Uterus (tissue), 4 donors: ENCODE results near the gene HSPA1L. TPM values are rescaled to one million over a fixed set of nuclear protein-coding genes. Genes with fewer than 3 reads are reported as not detected.
"Not testable (repeated sequence)": the region's sequence is repeated elsewhere in the genome, so short reads cannot be mapped to it uniquely, and the experiment has no call there.

ENCODE experiments used
- DNase-seq, 2 donors: peaks; one replicate each; pipeline ENCODE4 v3.0.0-alpha.2; 2019 to 2020
- H3K27ac ChIP-seq, 2 donors: fragments of 200-600 bp; sonication (generic); 1 replicate in 1 of 2; 2 replicates in 1 of 2; pipeline ENCODE4 v1.5.1; 2016 to 2018
- H3K27me3 ChIP-seq, 2 donors: fragments of 200-600 bp; sonication (generic); one replicate each; pipeline ENCODE4 v1.5.1; 2018 to 2019; ENCODE audit warnings: control low read depth in 1 of 2
- H3K36me3 ChIP-seq, 2 donors: fragments of 200-600 bp; sonication (generic); one replicate each; pipeline ENCODE4 v1.5.1; 2019; ENCODE audit warnings: control low read depth in 1 of 2
- H3K4me1 ChIP-seq, 2 donors: fragments of 200-600 bp; sonication (generic); one replicate each; pipeline ENCODE4 v1.5.1; 2018 to 2019; ENCODE audit warnings: control low read depth in 1 of 2
- H3K4me3 ChIP-seq, 2 donors: fragments of 200-600 bp; sonication (generic); 1 replicate in 1 of 2; 2 replicates in 1 of 2; pipeline ENCODE4 v1.5.1; 2018 to 2019; ENCODE audit warnings: mild to moderate bottlenecking in 1 of 2
- H3K9me3 ChIP-seq, 2 donors: fragments of 200-600 bp; sonication (generic); one replicate each; pipeline ENCODE4 v1.5.1; 2019; ENCODE audit warnings: control low read depth in 1 of 2
- POLR2A ChIP-seq, 2 donors: fragments of 450-650 bp; IDR thresholded peaks; one replicate each; pipeline ENCODE4 v1.6.1; 2016; ENCODE audit warnings: antibody characterized with exemption in 2 of 2, mild to moderate bottlenecking in 1 of 2, moderate library complexity in 1 of 2
- intact Hi-C: fragments of 100-400 bp; cut with DNase I; formaldehyde crosslinking; loops from one replicate; pipeline ENCODE4 v1.15.1; 2023; ENCODE audit warnings: low total_unique reads
- total RNA-seq, 4 donors: library from RNA; depleted of rRNA in 3 of 4; stranded (reverse); fragments of >200 nt in 3 of 4; gene quantifications; one replicate each; pipeline versions ENCODE4 v1.1.0 to v1.2.4, GENCODE V29; 2014 to 2023
- TF ChIP-seq, protein P1 (sequence below), 4 experiments: fragments of 200-600 bp in 2 of 4; fragments of 450-650 bp in 2 of 4; sonication (generic) in 2 of 4; IDR thresholded peaks; one replicate each; pipeline ENCODE4 v1.5.1; 2016 to 2019; ENCODE audit warnings: antibody characterized with exemption in 4 of 4, mild to moderate bottlenecking in 2 of 4, moderate library complexity in 1 of 4
- donor health status: DM: yes; HTN: yes; CAD: no.

Gene HSPA1L
- total RNA-seq, 4 donors from 2014 or later: 0.59 to 4.6 (median 2.3) TPM

DNA sequence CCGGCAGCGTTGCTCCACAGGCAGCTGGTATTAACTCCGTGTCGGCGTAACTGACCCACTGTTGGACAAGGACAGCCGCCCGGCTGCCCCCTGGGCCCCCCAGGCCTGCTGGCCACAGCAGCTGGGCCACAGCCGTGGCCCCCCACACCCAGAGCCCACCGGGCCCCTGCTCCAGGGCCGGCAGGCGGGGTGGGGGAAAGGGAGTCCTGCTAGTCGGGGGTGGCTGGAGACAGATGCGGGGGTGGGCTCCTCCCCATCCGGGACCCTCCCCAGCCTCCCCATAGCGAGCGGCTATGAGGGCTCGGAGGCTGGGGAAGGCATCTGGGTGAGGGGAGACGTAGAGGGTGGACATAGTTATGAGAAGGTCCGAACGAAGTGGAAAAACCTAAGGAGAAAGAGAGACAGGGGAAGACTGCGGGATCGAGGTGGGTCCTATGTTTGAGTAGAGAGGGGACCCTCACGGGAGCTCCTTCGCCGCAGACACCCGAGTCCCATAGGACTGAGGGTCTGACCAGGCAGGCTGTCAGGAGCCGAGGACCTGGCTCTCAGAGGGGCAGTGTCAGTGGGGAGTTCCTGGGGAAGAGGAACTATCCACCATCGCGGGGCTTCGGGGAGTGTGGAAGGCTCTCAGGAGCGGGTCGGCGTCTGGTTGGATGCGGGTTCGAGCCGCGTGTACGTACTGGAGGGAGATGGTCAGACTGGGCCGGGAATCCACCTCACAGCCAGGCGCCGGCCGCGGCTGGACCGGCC lies 20.0 kb downstream of the HSPA1L start:
- peak in 1 of 2 donors; percentile 38 for DNase-seq
- peak overlapping the region; percentile 73 to 88 for H3K4me3 ChIP-seq
- intact Hi-C loops: loop anchor here (10.0 kb wide), 1 partner anchor 60 kb away; the partner anchor contains the start of gene CLIC1

DNA sequence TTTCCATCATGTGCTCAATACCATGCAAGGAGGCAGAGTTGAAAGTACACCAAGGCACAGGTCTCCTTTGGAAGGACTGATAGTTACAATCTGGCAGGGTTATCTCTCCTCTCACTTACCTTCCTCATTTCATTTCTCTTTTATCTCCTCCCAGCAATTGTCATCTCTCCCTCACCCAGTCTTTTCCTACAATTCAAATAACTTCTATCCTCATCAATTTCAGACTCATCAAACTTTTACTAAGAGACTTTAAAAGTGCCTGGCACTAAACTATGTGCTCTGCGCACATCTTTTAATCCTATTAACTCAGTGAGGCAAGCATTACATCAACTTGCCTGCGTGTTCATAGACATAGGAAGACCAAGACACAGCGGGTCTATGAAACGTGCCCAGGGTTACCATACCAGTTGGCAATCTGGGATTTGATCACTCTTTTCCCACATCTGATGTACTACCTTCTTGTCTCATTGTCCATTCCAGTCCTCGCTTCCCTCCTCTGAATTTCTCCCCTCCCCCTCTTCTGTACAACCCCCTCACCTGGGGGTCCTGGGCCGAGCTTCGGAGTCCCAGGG lies 20.7 kb downstream of the HSPA1L start:
- TF ChIP-seq, protein P1, sequence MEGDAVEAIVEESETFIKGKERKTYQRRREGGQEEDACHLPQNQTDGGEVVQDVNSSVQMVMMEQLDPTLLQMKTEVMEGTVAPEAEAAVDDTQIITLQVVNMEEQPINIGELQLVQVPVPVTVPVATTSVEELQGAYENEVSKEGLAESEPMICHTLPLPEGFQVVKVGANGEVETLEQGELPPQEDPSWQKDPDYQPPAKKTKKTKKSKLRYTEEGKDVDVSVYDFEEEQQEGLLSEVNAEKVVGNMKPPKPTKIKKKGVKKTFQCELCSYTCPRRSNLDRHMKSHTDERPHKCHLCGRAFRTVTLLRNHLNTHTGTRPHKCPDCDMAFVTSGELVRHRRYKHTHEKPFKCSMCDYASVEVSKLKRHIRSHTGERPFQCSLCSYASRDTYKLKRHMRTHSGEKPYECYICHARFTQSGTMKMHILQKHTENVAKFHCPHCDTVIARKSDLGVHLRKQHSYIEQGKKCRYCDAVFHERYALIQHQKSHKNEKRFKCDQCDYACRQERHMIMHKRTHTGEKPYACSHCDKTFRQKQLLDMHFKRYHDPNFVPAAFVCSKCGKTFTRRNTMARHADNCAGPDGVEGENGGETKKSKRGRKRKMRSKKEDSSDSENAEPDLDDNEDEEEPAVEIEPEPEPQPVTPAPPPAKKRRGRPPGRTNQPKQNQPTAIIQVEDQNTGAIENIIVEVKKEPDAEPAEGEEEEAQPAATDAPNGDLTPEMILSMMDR (IDR thresholded peaks at IDR 0.05): no peak
- TF ChIP-seq POLR2A (IDR thresholded peaks at IDR 0.05): no peak
- no peaks in the 10 kb centered on the region for H3K9me3 ChIP-seq
- H3K36me3 ChIP-seq: no peaks in the 10 kb centered on the region
- no peaks in the 10 kb centered on the region for H3K27me3 ChIP-seq
- H3K4me1 ChIP-seq: no peaks in the 10 kb centered on the region
- H3K4me3 ChIP-seq: peak overlapping the region; percentile 73 to 88
- DNase-seq: no peak
- intact Hi-C loops: loop anchor here (10.0 kb wide), 1 partner anchor 60 kb away; the partner anchor contains the start of gene CLIC1
- H3K27ac ChIP-seq: peak overlapping the region; percentile 90 to 97

More for the DNA sequence above, 20.0 kb downstream of the HSPA1L start:
- Histone ChIP-seq H3K9me3 (no peaks in the 10 kb centered on the region), H3K36me3 (no peaks in the 10 kb centered on the region), H3K27me3 (no peaks in the 10 kb centered on the region), H3K27ac (peak overlapping the region; percentile 90 to 97), H3K4me1 (no peaks in the 10 kb centered on the region)
- TF ChIP-seq POLR2A (IDR thresholded peaks at IDR 0.05): no peak
- TF ChIP-seq, protein P1 (IDR thresholded peaks at IDR 0.05): no peak

DNA sequence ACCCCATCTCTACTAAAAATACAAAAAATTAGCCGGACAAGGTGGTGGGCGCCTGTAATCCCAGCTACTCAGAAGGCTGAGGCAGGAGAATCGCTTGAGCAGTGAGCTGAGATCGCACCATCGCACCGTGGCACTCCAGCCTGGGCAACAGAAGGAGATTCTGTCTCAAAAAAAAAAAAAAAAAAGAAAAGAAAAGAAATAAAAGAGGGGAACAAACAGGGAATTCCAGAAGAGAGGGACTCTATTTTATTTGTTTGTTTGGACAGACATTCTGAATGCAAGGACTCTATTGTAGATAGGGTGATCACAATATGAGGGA lies 21.2 kb downstream of the HSPA1L start:
- not testable (repeated sequence) for H3K36me3 ChIP-seq, H3K4me3 ChIP-seq, H3K9me3 ChIP-seq, H3K27me3 ChIP-seq, DNase-seq, H3K4me1 ChIP-seq
- peak overlapping the region; percentile 90 to 97 for H3K27ac ChIP-seq
- intact Hi-C loops: loop anchor here (10.0 kb wide), 1 partner anchor 59 kb away; the partner anchor contains the start of gene CLIC1

DNA sequence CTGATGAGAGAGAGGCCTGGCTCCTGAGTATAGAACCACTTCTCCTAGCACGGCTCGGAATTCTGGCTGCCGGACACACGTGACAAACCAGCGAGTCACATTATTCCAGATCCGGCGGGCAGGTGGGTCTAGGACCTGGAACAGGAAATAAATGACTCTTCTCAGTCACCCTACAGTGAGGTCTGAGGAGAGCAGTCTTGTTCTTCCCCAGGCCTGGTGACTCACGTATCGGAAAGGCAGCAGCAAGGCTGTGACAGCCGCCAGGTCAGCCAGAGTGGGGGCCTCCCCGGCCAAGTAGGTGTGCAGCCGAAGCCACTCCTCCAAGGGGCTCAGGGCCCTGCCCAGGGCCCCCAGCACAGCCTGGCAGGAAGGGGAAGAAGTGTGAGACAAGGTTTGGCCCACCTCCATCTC lies 22.3 kb downstream of the HSPA1L start:
- Histone ChIP-seq H3K36me3 (no peaks in the 10 kb centered on the region), H3K4me1 (no peaks in the 10 kb centered on the region), H3K27me3 (no peaks in the 10 kb centered on the region), H3K9me3 (no peaks in the 10 kb centered on the region), H3K27ac (no peak overlapping the region), H3K4me3 (no peak overlapping the region)
- no peak for DNase-seq
- TF ChIP-seq, protein P1 (IDR thresholded peaks at IDR 0.05): no peak
- no peak for TF ChIP-seq POLR2A (IDR thresholded peaks at IDR 0.05)
- intact Hi-C loops: loop anchor here (10.0 kb wide), 1 partner anchor 58 kb away; the partner anchor contains the start of gene CLIC1

DNA sequence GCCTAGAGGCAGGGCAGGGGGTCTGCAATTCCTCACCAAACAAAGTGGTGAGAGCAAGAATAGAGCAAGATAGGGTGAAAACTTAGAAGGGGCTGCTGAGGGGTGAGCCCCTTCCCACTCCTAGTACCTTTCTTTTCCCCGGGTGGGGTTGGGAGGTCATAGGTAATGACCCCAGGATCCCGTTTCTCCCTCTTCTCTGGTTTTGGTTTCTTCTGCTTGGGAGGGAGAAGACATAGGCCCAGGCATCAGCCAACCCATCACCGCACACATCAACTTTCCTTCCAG lies 23.1 kb downstream of the HSPA1L start:
- H3K36me3 ChIP-seq: no peaks in the 10 kb centered on the region
- TF ChIP-seq, protein P1 (IDR thresholded peaks at IDR 0.05): no peak
- TF ChIP-seq POLR2A (IDR thresholded peaks at IDR 0.05): no peak
- intact Hi-C loops: loop anchor here (10.0 kb wide), 1 partner anchor 57 kb away; the partner anchor contains the start of gene CLIC1
- DNase-seq: no peak
- no peak overlapping the region for H3K4me3 ChIP-seq
- H3K27ac ChIP-seq: peak overlapping the region; percentile 42 to 66
- H3K9me3 ChIP-seq: no peaks in the 10 kb centered on the region
- no peaks in the 10 kb centered on the region for H3K27me3 ChIP-seq
- H3K4me1 ChIP-seq: no peaks in the 10 kb centered on the region
